ENCODE data around the gene SLC4A7. TPM values are rescaled to one million over a fixed set of nuclear protein-coding genes. Genes with fewer than 3 reads are reported as not detected.
"Not testable (repeated sequence)": the region's sequence is repeated elsewhere in the genome, so short reads cannot be mapped to it uniquely, and the experiment has no call there.

The SLC4A7 gene
- total RNA-seq, 2 experiments from 2014 or later, result 25.9 to 31.9 TPM

DNA sequence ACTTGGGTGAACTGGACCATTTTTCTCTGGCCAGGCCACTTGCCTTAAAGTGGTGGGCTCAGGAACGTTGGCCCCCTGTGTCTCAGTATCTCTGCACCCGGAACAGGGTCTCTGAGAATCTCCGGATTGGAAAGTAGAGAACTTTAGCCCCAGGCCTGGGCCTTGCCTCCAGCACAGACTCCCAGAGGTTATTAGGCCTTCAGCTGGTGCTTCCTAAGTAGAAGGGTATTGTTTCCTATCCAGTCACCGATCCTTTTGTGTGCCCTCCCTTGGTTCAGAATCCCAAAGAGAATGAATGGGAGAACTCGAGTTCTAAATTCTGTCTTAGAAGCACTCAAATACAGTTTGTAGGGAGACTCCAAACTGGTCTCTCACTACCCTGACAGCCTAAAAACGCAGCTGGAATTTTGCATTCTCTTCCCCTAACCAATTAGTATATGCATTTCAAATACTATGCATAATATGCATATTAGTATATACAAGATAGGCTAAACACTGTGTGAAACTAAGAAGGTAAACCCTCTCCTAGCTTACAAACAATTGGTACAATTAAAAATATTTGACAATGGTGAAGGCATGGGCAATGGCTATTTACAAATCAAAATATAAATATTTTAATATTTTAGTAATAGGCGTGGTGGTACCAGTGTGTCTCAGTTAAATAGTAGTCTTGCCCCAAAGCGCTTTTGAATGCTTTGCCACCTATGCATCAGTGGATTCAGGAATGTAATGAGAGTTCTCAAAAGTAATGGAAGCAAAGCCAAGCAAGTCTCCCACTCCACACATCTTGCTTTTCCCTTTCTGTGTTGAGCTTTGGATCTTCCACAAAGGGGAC lies 48.5 kb upstream of the SLC4A7 start:
- H3K4me2 ChIP-seq (ENCODE audit: low read length), result no peak overlapping the region
- no peaks in the 10 kb centered on the region for H3K79me2 ChIP-seq (ENCODE audit: insufficient read depth, low read depth, low read length)
- H2AFZ ChIP-seq (ENCODE audit: low read length), result no peak overlapping the region
- no peaks in the 10 kb centered on the region for H3K9me2 ChIP-seq (ENCODE audit: insufficient read depth, low read length)
- no peak for DNase-seq (ENCODE audit: low spot score)
- H4K20me1 ChIP-seq (ENCODE audit: insufficient read depth, low read length), result no peaks in the 10 kb centered on the region
- CTCF ChIA-PET (ENCODE audit: unreplicated experiment), result no interaction called here
- no peaks in the 10 kb centered on the region for H3K36me3 ChIP-seq (ENCODE audit: insufficient read depth, low read length)
- peaks cover 16% of the 10 kb centered on the region for H3K4me1 ChIP-seq (ENCODE audit: insufficient read depth, low read length, poor library complexity, severe bottlenecking)
- intact Hi-C loops (cut with micrococcal nuclease; ENCODE audit: unreplicated experiment), result no loop called here
- H3K4me3 ChIP-seq (ENCODE audit: low read depth, low read length, poor library complexity, severe bottlenecking), result no peak overlapping the region
- POLR2A ChIA-PET, result interaction anchor here (1.3 kb wide), 1 partner anchor 9 kb away, joined by 3 read pairs; no protein-coding TSS in a partner anchor
- no peak for TF ChIP-seq EZH2phosphoT487 (IDR thresholded peaks at IDR 0.05; ENCODE audit: borderline replicate concordance, low read depth, low read length)
- TF ChIP-seq, protein P1, sequence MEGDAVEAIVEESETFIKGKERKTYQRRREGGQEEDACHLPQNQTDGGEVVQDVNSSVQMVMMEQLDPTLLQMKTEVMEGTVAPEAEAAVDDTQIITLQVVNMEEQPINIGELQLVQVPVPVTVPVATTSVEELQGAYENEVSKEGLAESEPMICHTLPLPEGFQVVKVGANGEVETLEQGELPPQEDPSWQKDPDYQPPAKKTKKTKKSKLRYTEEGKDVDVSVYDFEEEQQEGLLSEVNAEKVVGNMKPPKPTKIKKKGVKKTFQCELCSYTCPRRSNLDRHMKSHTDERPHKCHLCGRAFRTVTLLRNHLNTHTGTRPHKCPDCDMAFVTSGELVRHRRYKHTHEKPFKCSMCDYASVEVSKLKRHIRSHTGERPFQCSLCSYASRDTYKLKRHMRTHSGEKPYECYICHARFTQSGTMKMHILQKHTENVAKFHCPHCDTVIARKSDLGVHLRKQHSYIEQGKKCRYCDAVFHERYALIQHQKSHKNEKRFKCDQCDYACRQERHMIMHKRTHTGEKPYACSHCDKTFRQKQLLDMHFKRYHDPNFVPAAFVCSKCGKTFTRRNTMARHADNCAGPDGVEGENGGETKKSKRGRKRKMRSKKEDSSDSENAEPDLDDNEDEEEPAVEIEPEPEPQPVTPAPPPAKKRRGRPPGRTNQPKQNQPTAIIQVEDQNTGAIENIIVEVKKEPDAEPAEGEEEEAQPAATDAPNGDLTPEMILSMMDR (conservative IDR thresholded peaks at IDR 0.05; ENCODE audit: low read length), result no peak
- no TSS peak for BruUV-seq (replicated peaks)
- H3K27ac ChIP-seq (ENCODE audit: low read depth, low read length, poor library complexity, severe bottlenecking), result no peak overlapping the region
- no peaks in the 10 kb centered on the region for H3K9me3 ChIP-seq (ENCODE audit: low read length)

DNA sequence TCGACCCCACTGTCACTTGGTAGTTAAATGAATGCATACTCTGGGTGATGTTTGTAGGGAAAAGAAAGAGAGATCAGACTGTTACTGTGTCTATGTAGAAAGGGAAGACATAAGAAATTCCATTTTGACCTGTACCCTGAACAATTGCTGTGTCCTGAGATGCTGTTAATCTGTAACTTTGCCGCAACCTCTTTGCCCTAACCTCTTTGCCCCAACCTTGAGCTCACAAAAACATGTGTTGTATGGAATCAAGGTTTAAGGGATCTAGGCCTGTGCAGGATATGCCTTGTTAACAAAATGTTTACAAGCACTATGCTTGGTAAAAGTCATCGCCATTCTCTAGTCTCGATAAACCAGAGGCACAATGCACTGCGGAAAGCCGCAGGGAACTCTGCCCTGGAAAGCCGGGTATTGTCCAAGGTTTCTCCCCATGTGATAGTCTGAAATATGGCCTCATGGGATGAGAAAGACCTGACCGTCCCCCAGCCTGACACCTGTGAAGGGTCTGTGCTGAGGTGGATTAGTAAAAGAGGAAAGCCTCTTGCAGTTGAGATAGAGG lies 47.1 kb upstream of the SLC4A7 start:
- H3K9me3 ChIP-seq (ENCODE audit: low read length); H3K27ac ChIP-seq (ENCODE audit: low read depth, low read length, poor library complexity, severe bottlenecking); H3K4me3 ChIP-seq (ENCODE audit: low read depth, low read length, poor library complexity, severe bottlenecking); DNase-seq (ENCODE audit: low spot score); POLR2A ChIA-PET; H4K20me1 ChIP-seq (ENCODE audit: insufficient read depth, low read length); BruUV-seq (replicated peaks); H3K79me2 ChIP-seq (ENCODE audit: insufficient read depth, low read depth, low read length); CTCF ChIA-PET (ENCODE audit: unreplicated experiment); intact Hi-C loops (cut with micrococcal nuclease; ENCODE audit: unreplicated experiment); H3K36me3 ChIP-seq (ENCODE audit: insufficient read depth, low read length); H3K4me2 ChIP-seq (ENCODE audit: low read length); H3K9me2 ChIP-seq (ENCODE audit: insufficient read depth, low read length); H2AFZ ChIP-seq (ENCODE audit: low read length): not testable (repeated sequence)
- H3K4me1 ChIP-seq (ENCODE audit: insufficient read depth, low read length, poor library complexity, severe bottlenecking), result peaks cover 16% of the 10 kb centered on the region

DNA sequence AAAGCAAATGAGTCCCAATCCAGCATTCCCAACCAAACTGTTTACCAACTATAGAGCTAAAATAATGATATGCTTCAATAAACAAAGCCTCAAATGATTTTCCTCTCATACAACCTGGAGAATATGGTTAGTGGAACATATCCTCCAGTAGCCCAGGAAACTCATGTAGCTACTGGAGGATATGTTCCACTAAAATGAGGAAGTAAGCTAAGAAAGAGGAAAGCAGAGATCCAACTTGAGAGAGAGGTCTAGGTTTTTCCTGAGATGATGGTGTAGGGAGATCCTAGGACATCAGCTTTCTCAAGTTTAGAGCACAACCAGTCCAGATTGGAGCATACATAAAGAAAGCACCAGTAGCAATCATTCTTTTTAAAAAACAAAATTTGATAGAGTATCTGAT lies 44.6 kb upstream of the SLC4A7 start:
- Histone ChIP-seq H4K20me1 (ENCODE audit: insufficient read depth, low read length) (no peaks in the 10 kb centered on the region), H3K9me2 (ENCODE audit: insufficient read depth, low read length) (no peaks in the 10 kb centered on the region), H3K4me2 (ENCODE audit: low read length) (no peak overlapping the region), H3K9me3 (ENCODE audit: low read length) (no peaks in the 10 kb centered on the region), H3K4me1 (ENCODE audit: insufficient read depth, low read length, poor library complexity, severe bottlenecking) (peaks cover 5% of the 10 kb centered on the region), H3K36me3 (ENCODE audit: insufficient read depth, low read length) (no peaks in the 10 kb centered on the region), H3K79me2 (ENCODE audit: insufficient read depth, low read depth, low read length) (no peaks in the 10 kb centered on the region), H3K4me3 (ENCODE audit: low read depth, low read length, poor library complexity, severe bottlenecking) (no peak overlapping the region), H3K27ac (ENCODE audit: low read depth, low read length, poor library complexity, severe bottlenecking) (no peak overlapping the region), H2AFZ (ENCODE audit: low read length) (no peak overlapping the region)
- no TSS peak for BruUV-seq (replicated peaks)
- POLR2A ChIA-PET, result interaction anchor here (0.8 kb wide), 1 partner anchor 20 kb away, joined by 4 read pairs; no protein-coding TSS in a partner anchor
- CTCF ChIA-PET (ENCODE audit: unreplicated experiment), result no interaction called here
- intact Hi-C loops (cut with micrococcal nuclease; ENCODE audit: unreplicated experiment), result no loop called here
- DNase-seq (ENCODE audit: low spot score), result no peak
- TF ChIP-seq EZH2phosphoT487 (IDR thresholded peaks at IDR 0.05; ENCODE audit: borderline replicate concordance, low read depth, low read length), result no peak
- TF ChIP-seq, protein P1 (conservative IDR thresholded peaks at IDR 0.05; ENCODE audit: low read length), result no peak
